Renal cortex interstitium (tissue), 11 donors: Measurements from ENCODE around the gene BANP. TPM values are rescaled to one million over a fixed set of nuclear protein-coding genes. Genes with fewer than 3 reads are reported as not detected.
"Not testable (repeated sequence)": the region's sequence is repeated elsewhere in the genome, so short reads cannot be mapped to it uniquely, and the experiment has no call there.

Source experiments
- DNase-seq, 11 donors: peaks; one replicate each; pipeline ENCODE4 v3.0.0-alpha.2; 2013; ENCODE audit warnings: low read depth in 9 of 11, low spot score in 4 of 11; ENCODE audit errors: extremely low read depth in 1 of 11
- polyA plus RNA-seq, 3 donors: library from polyadenylated mRNA; unstranded; fragments of 120-200 nt; gene quantifications; one replicate each; pipeline ENCODE4 v1.2.1, GENCODE V29; 2013; ENCODE audit not compliant: insufficient read length in 3 of 3

Gene BANP
- polyA plus RNA-seq, 3 donors, result 21.1 to 29.2 (median 28.6) TPM

DNA sequence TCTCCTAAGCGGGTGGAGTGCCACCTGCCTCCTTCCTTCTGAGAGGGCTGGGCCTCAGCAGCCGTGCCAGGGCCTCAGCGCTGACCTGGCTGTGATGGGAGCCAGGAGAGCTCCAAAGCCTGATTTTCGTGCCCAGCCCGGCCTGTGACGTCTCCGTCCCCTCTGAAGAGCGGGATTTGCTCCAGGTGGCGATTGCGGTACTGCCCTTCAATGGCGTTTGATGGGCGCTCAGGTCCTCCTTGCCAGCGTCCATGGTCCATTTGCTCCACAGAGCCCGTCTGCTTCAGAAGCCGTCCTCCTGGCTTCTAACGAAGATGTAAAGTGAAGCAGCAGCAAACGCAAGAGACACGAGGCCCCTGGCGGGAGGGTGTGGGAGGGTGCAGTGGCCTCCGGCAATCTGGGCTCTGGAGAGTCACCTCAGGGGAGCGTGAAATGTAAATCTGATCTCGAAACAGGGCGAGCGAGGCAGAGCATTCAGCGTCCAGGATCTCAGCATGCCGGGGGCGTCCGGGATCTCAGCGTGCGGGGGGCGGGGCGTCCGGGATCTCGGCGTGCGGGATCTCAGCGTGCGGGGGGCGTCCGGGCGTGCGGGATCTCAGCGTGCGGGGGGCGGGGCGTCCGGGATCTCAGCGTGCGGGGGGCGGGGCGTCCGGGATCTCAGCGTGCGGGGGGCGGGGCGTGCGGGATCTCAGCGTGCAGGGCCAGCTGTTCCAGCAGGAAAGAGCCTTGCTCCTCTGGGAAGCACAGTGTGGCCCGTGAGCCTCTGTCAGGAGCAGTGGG is 68.0 kb downstream of the BANP start:
- not testable (repeated sequence) for DNase-seq

DNA sequence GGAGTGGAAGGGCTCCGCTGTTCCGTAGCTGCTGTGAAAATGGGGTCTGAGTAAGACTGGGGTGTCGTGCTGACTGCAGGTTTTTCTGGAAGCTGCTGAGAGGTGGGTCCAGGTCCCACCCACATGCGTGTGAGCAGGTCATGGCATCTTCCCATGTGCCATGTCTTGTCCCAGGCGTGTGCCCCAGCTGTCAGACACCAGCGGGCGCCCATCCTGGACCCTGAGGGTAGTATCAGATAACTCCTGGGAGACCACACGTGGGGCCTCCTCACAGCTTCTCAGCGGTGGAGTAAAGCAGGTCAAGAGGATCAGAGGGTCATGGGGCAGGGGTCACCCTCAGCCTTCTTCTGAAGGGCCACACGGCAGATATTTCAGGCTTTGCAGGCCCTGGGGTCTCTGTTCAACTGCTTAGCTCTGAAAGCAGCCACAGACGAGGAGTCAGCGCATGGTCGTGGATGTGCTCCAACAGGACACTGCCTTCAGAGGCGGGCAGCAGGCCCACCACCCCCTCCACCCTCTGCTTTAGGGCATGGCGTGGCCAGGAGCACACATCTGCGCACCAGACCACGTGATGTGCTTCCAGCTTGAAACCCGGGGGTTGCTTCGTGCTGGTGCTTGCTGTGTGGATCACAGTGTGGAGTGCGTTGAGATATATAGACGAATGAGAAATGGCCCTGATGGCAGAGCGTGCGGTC is 68.7 kb downstream of the BANP start:
- no peak for DNase-seq

DNA sequence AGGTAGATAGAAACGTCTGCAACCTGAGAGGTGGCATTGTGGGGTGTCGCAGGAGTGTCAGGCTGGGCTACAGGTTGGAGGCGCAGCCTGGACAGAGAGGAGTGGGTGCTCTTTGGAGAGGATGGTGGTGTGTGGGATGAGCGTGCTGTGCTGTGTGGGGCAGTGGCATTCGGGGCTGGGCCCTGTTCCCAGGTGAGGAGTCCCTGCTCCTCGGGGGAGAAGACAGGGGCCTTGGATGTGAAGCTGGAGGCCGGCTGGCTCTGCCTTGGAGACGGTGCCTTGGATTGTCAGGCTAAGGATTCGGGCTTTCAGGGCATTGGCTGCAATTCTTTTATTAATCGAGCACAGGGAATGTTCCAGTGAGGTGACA is 69.3 kb downstream of the BANP start:
- DNase-seq, result no peak

DNA sequence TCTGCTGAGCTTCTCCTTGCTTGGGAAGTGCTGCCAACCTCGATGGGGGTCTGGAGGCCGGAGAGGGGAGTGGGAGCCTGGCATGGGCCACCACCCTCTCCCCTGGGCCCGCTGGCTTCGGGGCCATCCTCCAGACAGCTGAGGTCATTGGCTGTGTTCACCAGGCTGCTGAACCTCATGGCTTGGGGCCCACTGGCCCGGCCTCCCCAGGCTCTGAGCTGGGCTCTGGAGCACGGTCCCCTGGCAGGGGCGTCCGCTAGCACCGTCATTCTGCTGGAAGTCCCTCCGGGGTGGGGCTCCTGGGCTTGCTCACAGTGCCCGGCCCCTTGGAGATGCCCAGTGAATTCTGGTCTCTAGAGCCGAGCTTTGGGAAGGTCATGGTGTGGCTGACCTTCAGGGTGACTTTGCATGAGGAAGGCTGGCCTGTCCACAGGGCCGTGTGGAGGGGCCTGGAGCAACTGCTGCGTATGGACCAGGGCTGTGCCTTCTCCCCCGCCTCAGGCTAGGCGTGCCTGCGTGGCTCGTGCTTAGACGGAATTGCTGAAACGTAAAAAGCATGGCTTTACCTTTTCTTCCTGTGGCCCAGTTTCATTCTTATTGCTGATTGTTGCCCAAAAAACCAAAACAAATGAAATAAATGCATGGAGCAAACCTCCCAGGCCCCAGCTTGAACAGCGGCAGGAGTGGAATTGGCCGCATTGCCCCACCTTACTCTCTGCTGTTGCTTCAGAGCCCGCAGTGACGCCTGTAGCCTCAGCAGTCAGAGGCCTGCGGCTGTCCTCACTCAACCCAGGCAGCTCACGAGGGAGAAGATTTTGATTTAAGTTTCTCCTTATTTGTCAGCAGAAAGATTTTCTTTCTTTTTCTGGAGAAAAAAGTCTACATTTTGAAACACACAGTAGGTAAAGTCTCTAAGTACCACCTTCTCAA is 70.1 kb downstream of the BANP start:
- not testable (repeated sequence) for DNase-seq

DNA sequence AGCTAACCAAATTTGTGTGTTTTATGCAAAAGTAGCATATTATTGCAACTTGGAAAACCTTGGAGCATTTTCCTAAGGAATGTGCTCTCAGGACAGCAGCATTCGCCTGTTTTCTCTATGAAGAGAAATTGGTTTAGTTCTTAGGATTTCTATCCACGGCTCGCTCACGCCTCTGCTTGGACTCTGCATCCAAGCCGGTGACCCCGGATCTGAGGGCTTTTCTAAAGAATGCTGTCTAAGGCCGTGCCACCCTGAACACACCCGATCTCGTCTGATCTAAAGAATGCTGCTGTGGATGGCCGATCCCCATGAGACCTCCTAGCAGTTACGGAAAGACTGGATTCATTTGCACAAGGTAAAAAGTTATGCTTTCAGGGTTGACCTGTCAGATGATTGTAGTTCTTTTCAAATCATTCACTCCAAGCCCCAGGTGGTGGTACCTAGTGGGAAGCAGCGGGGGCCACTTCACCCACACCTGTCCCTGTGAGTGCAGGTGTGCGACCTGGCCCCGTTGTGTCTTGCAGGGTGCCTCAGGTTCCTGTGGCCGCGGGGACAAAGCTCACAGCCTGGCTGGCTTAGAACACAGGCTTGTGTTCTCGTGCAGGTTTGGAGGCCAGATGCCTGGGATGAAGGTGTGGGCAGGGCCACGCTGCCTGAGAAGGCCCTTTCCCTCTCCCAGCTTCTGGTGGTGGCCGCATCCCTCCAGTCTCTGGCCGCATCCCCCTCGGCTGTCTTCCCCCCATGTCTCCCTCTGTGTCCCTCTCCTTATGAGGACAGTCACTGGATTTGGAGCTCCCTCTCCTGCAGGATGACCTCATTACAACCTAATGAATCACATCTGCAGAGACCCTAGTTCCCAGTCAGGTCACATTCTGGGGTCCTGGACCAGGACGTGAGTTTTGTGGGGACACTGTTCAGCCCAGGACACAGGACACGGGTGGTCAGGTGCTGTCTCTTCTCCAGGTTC is 71.1 kb downstream of the BANP start:
- no peak for DNase-seq

DNA sequence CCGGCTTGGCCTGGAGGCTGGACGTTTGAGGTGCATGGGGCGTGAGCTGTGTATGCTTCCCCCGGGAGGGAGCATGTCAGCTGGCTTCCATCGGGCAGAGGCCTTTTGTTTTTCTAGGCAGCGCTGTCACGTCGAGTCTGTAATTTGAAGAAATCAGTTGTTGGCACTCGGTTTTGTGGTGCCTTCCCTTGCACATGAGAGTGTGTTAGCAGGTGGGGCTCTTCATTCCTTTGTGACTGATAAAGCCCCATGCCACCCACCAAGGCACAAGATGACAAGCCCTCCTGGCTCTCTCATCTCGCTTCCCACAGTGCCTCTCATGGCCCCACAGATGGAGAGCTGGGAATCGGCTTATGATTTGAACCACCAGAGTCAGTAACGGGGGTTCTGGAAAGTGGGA is 72.1 kb downstream of the BANP start:
- DNase-seq, result no peak

DNA sequence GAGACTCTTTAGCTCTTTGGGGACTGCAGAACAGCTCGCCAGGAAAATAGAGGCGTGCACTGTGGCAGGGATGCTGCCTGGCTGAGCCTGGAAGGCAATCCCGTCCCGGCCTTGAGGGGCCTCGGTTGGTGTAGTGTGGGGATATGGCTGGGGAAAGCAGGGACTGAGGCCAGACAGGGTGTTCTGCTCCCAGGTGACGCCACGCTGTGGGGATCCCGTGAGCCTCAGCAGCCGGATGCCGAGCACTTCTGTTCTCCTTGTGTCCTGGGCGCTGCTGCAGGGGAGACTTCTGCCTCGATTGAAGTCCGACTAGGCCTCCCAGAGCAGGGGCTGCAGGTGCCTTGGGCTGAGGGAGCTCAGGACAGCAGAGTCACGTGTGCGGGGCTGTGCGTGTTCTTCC is 72.6 kb downstream of the BANP start:
- DNase-seq, result no peak

DNA sequence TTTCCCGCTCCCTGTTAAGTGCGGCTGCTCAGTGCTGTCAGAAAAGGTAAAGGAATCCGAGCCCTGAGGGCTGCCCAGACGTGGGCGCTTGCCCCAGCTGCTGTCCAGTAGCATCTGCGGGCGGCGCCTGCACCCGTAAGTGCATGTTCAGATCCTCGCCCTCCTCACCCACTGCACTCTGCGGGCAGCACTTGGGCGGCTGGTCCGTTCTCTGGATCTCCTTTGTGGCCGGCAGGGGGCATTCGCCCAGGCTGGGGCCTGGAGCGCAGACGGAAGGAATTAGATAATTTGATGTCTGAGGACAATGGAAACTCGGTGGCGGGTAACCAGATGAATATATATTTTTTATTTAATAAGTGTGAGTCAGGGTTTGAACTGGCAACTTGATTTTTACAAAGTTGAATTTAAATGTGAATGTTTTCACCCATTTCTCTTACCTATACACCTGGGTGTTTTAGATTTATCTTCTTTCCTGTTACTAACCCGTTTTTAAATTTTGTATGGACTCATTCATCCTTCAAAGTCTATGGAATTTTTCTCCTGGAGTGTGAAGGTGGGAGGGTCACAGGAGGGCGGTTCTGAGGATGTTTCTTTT is 73.4 kb downstream of the BANP start:
- not testable (repeated sequence) for DNase-seq

DNA sequence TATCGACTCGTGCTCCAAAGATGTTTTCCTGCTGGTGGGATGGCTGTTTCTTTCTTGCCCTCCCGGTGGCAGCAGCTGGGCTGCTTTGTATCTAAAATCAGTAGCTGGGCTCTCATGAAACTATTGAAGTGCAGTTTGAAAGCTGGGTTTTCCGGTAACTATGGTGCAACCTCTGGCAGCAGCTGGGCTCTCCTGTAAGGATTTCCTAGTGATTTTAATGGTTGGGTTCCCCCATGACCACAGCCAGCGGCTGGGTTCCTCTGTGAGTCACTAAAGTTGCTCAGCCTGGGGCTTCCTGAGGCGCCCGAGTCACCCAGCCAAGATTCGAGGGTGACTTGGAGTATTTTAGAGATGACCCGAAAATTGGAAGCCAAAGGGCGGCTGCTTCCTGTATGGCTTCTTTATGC is 73.9 kb downstream of the BANP start:
- DNase-seq, result not testable (repeated sequence)

DNA sequence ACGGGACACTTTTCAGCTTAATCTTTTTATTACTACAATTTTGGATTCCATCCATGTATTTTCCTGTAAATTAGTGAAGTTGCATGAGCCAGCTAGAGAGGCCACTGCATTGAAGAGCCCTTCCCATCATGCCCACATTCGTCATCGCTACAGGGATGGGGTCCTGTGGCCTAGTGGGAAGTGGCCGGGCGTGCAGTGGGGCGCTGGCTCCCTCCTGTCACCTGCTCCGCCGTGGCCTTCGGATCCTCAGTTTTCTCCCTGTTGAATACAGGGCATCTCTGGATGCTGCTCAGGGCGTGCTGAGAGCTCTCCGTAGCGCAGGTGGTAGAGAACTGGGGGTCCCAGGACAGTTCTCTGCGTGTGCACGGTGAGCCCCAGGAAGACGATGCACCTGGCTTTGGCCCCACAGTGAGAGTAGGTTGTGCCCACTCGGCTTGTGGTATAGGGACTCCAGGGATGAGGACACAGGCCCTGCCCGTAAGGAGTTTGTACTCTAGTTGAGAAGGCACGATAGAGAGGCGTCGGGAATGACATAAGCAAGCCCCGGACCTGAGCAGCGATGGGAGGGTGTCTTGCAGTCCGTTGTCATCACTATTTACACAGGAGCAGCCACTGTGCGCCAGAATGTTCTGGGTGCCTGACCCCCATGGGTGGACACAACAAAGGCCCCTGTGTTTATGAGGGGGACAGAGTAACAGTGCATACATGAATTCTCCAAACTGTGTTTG is 74.8 kb downstream of the BANP start:
- not testable (repeated sequence) for DNase-seq

DNA sequence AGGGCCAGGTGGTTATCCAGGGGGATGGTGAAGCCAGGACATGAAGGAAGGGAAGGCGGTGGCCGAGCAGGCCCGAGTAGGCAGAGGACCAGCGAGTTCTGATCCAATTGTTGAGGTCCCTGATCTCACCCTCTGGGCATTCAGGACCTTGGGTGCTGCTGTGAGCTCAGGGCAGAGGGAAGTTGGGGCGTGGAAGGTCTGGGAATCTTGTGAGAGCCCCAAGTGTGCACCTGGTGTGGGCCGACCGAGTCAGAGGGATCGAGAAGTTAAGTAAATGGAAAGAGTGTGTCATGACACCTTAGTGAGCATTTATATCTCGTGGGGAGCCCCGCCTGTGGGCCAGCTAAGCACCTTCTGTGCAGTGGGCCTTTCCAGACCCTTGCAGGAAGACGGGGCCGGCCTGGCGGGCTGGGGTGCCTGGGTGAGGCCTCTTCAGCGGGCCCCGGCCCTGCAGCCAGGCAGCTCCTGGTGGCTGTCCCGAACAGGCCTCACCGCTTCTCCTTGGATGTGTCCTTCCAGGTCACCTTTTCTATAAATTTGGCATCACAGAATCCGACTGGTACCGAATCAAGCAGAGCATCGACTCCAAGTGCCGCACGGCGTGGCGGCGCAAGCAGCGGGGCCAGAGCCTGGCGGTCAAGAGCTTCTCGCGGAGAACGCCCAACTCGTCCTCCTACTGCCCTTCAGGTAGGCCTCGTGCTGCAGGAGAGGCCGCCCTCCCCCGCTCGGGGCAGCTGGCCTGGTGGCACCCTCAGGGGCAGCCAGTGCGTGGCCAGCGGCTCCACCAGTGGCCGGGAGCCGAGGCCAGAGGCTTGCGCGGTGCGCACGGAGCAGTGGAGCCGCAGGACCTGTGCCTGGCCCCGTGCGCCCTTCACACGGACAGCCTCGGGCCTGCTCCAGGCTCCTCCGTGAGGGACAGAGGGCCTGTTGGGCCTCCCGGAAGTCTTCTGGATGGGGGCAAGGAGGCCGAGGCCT is 76.0 kb downstream of the BANP start:
- DNase-seq, result no peak

DNA sequence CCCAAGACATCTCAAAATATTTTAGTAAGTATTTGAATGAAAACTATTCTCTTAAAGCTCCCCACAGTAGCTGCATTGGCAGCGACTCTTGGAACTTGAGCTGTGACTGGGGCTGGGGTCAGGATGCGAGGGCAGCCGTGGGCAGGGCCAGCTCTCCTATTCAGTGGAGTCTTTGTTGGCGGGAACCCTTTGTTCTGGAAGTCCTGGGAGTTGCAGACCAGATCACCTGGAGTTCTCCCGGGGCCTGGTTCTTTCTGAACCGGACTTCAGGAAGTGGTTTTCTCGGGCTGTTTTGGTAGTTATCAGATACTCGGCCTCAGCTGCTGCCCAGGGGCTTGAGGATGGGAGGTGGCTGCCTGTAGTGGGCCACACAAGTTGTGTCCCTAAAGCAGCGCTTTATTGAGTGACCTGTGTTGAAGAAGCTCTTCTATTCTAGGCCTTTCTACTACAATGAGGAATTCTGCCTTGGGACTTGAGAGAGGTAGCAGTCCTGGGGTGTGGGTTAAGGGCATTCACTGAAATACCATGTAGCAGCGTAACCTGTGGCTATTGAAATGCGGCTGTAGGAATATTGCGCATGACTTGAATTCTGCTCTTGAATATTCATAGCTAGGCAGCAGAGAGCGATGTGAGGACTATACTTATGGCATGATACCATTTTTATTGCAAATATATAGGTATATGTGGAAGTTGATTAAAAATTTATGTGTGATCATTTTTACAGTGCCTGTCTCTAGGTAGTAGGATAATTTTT is 77.1 kb downstream of the BANP start:
- not testable (repeated sequence) for DNase-seq

DNA sequence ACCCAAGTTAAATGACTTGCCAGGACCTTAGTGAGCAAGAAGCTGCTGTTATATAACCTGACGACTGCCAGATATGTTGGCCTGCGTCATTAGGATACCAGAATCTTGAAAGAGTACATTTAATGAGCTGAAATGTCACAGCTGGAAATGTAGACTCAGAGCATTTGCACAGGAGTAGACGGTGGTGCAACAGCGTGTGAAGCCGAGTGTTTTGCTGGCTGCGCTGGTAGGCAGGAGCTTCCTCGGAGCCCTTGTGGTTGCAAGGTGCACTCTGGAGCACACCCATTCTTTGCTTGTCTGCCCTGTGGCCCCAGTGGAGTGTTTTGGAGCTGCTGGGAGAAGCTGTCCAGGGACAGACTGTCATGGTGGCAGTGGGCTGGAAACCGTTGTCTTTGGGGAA is 79.3 kb downstream of the BANP start:
- no peak for DNase-seq

DNA sequence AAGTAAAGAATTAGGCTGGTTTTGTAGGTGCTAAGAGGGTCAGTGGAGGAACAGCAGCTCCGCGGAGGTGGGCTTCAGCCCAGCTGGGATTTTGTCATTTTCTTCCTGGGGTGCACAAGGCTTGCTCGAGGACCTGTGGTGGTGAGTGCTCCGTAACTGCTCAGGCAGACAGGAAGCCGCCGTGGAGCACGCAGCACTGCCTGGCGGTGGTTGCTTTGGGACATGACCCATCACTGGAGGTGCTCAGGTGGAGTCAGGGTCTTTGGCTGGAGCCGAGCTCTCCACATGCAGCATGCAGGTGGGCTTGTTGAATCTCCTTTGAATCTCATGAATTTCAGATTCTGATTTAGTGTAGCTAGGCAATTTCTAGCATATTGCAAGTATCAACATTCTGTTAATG is 79.7 kb downstream of the BANP start:
- DNase-seq, result not testable (repeated sequence)

DNA sequence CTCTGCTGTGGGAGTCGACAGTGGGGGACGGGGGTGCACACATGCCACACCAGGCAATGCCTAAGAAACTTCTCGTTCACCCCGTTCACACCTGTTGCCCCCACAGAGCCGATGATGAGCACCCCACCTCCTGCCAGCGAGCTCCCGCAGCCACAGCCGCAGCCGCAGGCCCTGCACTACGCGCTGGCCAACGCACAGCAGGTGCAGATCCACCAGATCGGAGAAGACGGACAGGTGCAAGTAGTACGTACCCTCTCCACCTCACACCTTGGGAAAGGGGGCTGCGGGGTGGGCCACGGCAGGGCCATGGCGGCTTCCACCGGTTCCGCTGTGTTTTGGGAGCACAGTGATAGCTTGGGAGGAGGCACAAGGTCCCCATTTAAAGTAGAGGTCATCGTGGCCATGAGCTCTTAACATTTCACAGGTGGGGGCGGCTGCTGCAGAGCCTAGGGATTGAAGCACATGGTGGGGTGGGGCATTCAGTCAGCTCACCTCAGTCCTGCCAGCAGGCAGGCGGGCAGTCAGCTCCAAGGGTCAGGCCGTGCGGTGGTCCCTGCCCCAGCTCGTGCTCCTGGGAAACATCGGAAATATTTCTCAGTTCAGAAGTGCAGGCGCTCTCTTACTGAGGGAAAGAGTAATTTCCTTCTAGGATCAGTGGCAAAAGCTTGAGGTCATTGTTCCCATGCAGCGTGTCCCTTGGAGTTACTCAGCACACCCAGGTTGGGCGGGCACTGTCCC is 81.9 kb downstream of the BANP start:
- not testable (repeated sequence) for DNase-seq
